BE2C (cell line): ENCODE measurements around the gene CYGB.

ENCODE experiments used
- DNase-seq: peaks from one replicate; pipeline ENCODE4 v3.0.0-alpha.2; 2020
- H3K27me3 ChIP-seq: fragments of 250-450 bp; sonication (Bioruptor Pico); 2 replicates; pipeline ENCODE4 v1.5.1; 2020; ENCODE audit warnings: mild to moderate bottlenecking
- H3K36me3 ChIP-seq: fragments of 250-450 bp; sonication (Bioruptor Pico); 2 replicates; pipeline ENCODE4 v1.5.1; 2020; ENCODE audit warnings: mild to moderate bottlenecking
- H3K4me1 ChIP-seq: fragments of 250-450 bp; sonication (Bioruptor Pico); 2 replicates; pipeline ENCODE4 v1.5.1; 2020
- H3K4me3 ChIP-seq: 2 replicates; pipeline ENCODE4 v1.5.1; 2011; ENCODE audit warnings: low read depth, low read length
- H3K9me3 ChIP-seq: fragments of 250-450 bp; sonication (Bioruptor Pico); 2 replicates; pipeline ENCODE4 v1.5.1; 2020
- TF ChIP-seq, protein P1 (sequence below): IDR thresholded peaks from 2 replicates; pipeline ENCODE4 v1.5.1; 2012; ENCODE audit warnings: mild to moderate bottlenecking, low read depth, low read length

The CYGB gene

GRCh38 chr17:76548378-76549214, 11.1 kb upstream of the CYGB start:
- peaks cover 11% of the 10 kb centered on the region for H3K4me1 ChIP-seq
- H3K9me3 ChIP-seq, result no peaks in the 10 kb centered on the region
- no peak for DNase-seq
- H3K4me3 ChIP-seq, result no peak overlapping the region
- H3K27me3 ChIP-seq, result no peaks in the 10 kb centered on the region
- TF ChIP-seq, protein P1, sequence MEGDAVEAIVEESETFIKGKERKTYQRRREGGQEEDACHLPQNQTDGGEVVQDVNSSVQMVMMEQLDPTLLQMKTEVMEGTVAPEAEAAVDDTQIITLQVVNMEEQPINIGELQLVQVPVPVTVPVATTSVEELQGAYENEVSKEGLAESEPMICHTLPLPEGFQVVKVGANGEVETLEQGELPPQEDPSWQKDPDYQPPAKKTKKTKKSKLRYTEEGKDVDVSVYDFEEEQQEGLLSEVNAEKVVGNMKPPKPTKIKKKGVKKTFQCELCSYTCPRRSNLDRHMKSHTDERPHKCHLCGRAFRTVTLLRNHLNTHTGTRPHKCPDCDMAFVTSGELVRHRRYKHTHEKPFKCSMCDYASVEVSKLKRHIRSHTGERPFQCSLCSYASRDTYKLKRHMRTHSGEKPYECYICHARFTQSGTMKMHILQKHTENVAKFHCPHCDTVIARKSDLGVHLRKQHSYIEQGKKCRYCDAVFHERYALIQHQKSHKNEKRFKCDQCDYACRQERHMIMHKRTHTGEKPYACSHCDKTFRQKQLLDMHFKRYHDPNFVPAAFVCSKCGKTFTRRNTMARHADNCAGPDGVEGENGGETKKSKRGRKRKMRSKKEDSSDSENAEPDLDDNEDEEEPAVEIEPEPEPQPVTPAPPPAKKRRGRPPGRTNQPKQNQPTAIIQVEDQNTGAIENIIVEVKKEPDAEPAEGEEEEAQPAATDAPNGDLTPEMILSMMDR, result no peak
- H3K36me3 ChIP-seq, result peaks cover 48% of the 10 kb centered on the region

DNA sequence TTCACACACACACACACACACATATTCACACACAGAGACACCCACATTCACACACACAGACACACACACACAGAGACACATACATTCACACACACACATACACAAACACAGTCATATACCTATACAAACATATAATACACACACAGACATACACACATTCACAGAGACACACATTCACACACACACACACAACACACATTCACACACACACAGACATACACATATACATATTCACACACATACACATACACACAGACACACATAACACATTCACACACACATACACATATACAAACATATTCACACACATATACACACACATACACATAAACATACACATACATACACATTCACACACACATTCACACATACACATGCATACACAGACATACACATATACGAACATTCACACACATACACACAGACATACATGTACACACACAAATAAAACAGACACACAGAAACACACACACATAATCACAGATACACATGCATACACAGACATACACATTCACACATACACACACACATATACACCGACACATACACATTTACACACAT, 10.2 kb upstream of the CYGB start:
- H3K4me3 ChIP-seq, result no peak overlapping the region
- H3K9me3 ChIP-seq, result no peaks in the 10 kb centered on the region
- DNase-seq, result no peak
- no peaks in the 10 kb centered on the region for H3K27me3 ChIP-seq
- H3K36me3 ChIP-seq, result peaks cover 41% of the 10 kb centered on the region
- TF ChIP-seq, protein P1, result no peak
- H3K4me1 ChIP-seq, result peaks cover 15% of the 10 kb centered on the region

DNA sequence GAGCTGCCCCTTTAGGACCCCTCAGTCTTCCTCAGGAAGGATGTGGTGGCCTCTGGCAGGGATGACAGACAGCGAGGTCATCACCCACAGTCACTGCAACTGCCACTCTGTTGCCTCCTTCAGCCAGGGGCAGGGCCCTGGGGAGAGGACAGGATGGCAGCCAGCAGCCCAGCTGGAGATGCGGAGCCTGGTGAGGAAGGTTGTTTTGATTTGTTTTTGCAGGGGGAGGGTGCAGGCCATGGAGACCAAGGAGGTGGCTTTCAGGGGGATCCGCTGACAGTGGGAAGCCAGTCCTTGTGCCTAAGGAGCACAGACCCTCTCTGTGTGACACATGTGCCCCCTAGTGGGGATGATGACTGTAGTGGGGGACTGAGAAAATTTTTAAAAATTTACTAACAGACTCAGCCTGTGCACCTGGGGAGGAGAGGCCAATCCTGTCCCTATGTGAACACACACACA, 9.7 kb upstream of the CYGB start:
- Histone ChIP-seq H3K36me3 (peaks cover 41% of the 10 kb centered on the region), H3K4me1 (peaks cover 20% of the 10 kb centered on the region), H3K27me3 (no peaks in the 10 kb centered on the region), H3K9me3 (no peaks in the 10 kb centered on the region), H3K4me3 (peak overlapping the region; percentile 78)
- DNase-seq, result peak; percentile 95
- TF ChIP-seq, protein P1, result peak; percentile 94

DNA sequence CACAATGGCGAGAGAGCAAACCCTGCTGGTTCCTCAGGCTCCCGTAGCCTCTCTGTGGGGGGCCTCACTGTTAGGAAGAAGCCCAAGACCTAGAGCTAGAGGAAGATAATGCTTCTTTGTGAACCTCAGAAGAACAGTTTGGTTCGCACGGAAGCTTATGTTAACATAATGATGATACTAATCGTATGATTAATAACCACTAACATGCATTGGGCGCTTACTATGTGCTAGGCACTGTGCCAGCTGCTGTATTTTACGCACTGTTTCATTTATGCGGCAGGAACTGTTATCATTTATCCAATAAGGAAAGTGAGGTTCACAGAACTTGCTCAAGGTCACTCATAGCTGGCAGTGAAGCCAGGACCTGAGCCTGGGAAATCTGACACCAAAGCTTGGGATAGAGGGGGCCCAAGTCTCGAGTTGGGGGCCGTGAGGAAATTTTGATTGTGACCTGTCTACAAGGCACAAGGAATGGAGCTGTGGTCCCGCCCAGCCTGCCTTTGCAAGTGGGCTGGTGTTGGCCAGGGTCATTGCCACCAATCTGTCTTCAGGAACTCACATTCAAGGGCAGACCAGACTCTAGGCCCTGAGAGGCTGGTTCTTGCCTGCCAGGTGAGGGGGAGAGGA, 9.2 kb upstream of the CYGB start:
- peaks cover 26% of the 10 kb centered on the region for H3K4me1 ChIP-seq
- no peak for DNase-seq
- TF ChIP-seq, protein P1, result no peak

DNA sequence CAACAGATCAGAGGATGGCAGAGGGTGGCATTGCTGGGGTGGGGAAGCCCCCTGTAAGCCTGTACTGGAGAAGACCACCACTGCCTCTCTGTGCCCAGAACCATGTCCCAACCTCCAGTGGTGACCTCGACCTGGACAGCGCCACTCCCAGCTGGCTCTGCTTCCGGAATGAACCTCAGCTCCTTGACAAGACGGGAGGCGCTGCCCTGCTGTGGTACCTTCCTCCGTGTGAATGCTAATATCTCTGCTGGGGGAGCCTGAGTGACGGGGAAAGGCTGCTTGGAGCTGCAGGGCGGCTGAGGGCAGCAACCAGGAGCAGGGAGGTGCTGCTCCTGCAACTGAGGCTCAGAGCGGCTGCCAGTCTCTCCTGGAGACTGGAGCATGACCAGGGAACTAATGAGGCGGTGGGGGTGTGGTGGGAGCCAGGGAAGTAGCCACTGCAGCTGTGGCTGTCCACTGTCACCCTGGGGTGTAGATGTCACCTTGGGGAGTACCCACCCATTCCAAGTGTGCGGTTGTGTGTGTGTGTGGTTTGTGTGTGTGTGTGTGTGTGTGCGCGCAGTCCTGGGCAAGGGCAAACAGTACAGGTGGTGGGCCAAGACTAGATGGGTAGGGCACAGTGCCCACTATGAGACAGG, 8.5 kb upstream of the CYGB start:
- DNase-seq, result no peak
- H3K9me3 ChIP-seq, result no peaks in the 10 kb centered on the region
- TF ChIP-seq, protein P1, result no peak
- peaks cover 32% of the 10 kb centered on the region for H3K4me1 ChIP-seq
- no peaks in the 10 kb centered on the region for H3K27me3 ChIP-seq
- H3K36me3 ChIP-seq, result peaks cover 34% of the 10 kb centered on the region
- H3K4me3 ChIP-seq, result peak overlapping the region; percentile 78

More for the DNA sequence above, 9.2 kb upstream of the CYGB start:
- H3K4me3 ChIP-seq, result peak overlapping the region; percentile 78
- H3K36me3 ChIP-seq, result peaks cover 39% of the 10 kb centered on the region
- no peaks in the 10 kb centered on the region for H3K27me3 ChIP-seq
- no peaks in the 10 kb centered on the region for H3K9me3 ChIP-seq
